Small intestine (tissue), 7 donors: ENCODE results near the gene SMTNL2. TPM values are rescaled to one million over a fixed set of nuclear protein-coding genes. Genes with fewer than 3 reads are reported as not detected.
"Not testable (repeated sequence)": the region's sequence is repeated elsewhere in the genome, so short reads cannot be mapped to it uniquely, and the experiment has no call there.

Source experiments
- DNase-seq, 2 donors: peaks; one replicate each; pipeline versions ENCODE4 v3.0.0 to v3.0.0-alpha.2; 2013
- FAIRE-seq: peaks from 2 replicates; lab custom pipeline; 2012; peaks lifted over from hg19 to GRCh38; lab: Jason Lieb, UNC
- H3K27ac ChIP-seq, 3 donors: one replicate each; pipeline ENCODE4 v1.5.1; 2013; ENCODE audit warnings: low read length in 2 of 3, mild to moderate bottlenecking in 2 of 3, control low read depth in 1 of 3, inconsistent platforms in 1 of 3, low read depth in 1 of 3, moderate library complexity in 1 of 3
- H3K27me3 ChIP-seq, 3 donors: one replicate each; pipeline ENCODE4 v1.6.1; 2013; ENCODE audit warnings: low read length in 3 of 3, inconsistent platforms in 1 of 3; ENCODE audit not compliant: control insufficient read depth in 3 of 3, insufficient read depth in 3 of 3
- H3K36me3 ChIP-seq, 3 donors: one replicate each; pipeline ENCODE4 v1.6.1; 2013; ENCODE audit warnings: low read length in 3 of 3, inconsistent platforms in 1 of 3, low read depth in 1 of 3, mild to moderate bottlenecking in 1 of 3, moderate library complexity in 1 of 3; ENCODE audit not compliant: control insufficient read depth in 3 of 3, insufficient read depth in 2 of 3
- H3K4me1 ChIP-seq, 3 donors: one replicate each; pipeline ENCODE4 v1.6.1; 2013; ENCODE audit warnings: low read length in 2 of 3, inconsistent platforms in 1 of 3, low read depth in 1 of 3, mild to moderate bottlenecking in 1 of 3, moderate library complexity in 1 of 3; ENCODE audit not compliant: control insufficient read depth in 3 of 3, insufficient read depth in 2 of 3
- H3K4me3 ChIP-seq, 3 donors: one replicate each; pipeline ENCODE4 v1.5.1; 2013; ENCODE audit warnings: low read length in 3 of 3, control low read depth in 1 of 3, inconsistent platforms in 1 of 3, low read depth in 1 of 3, mild to moderate bottlenecking in 1 of 3, moderate library complexity in 1 of 3
- H3K9me3 ChIP-seq, 2 donors: one replicate each; pipeline ENCODE4 v1.6.1; 2013; ENCODE audit warnings: low read depth in 1 of 2, low read length in 1 of 2; ENCODE audit not compliant: control insufficient read depth in 2 of 2, insufficient read depth in 1 of 2
- WGBS, 3 donors: extraction: QIAGEN DNeasy Blood & Tissue Kit; methylation state at CpG; one replicate each; pipeline ENCODE4 v1.1.7; 2013; 5-methylcytosine and 5-hydroxymethylcytosine counted together
- polyA plus RNA-seq, 4 donors: library from polyadenylated mRNA; stranded (reverse) in 3 of 4; unstranded in 1 of 4; fragments of 200-250 nt in 3 of 4; fragments of 120-200 nt in 1 of 4; gene quantifications; one replicate each; pipeline versions ENCODE4 v1.2.1 to v1.2.3, GENCODE V29; 2013
- donor health status: healthy with polysubstance abuse.
- donor health status: control.
- donor health status: control.
- donor health status: Bipolar disorder and iron deficiency.
- donor health status: healthy.

SMTNL2 gene
- polyA plus RNA-seq, 4 donors: 1.5 to 10.4 TPM; not detected in 2

GRCh38 chr17:4587803-4588202 is 3.5 kb downstream of the SMTNL2 start:
- DNase-seq (peak in 1 of 2 donors; percentile 41), FAIRE-seq (no peak)
- H3K4me1 ChIP-seq: peaks cover 0 to 42% (median 0%) of the 10 kb centered on the region in 3 donors
- no peaks in the 10 kb centered on the region for H3K9me3 ChIP-seq
- H3K27me3 ChIP-seq: peaks cover 8 to 21% (median 18%) of the 10 kb centered on the region in 3 donors
- WGBS, 3 donors: 50 to 62% (median 55%) methylated on average over 9 of the region's 9 CpGs
- no peak overlapping the region for H3K4me3 ChIP-seq
- peaks cover 0 to 7% (median 0%) of the 10 kb centered on the region in 3 donors for H3K36me3 ChIP-seq
- peak overlapping the region in 1 of 3 donors; percentile 27 for H3K27ac ChIP-seq

GRCh38 chr17:4588391-4588790 is 4.1 kb downstream of the SMTNL2 start:
- Histone ChIP-seq H3K4me1 (peaks cover 0 to 39% (median 0%) of the 10 kb centered on the region in 3 donors), H3K4me3 (no peak overlapping the region), H3K27ac (no peak overlapping the region), H3K27me3 (peaks cover 2 to 17% (median 12%) of the 10 kb centered on the region in 3 donors), H3K36me3 (peaks cover 0 to 13% (median 0%) of the 10 kb centered on the region in 3 donors), H3K9me3 (no peaks in the 10 kb centered on the region)
- DNase-seq: no peak
- WGBS, 3 donors: 75 to 91% (median 83%) methylated on average over 11 of the region's 11 CpGs
- FAIRE-seq: no peak

- H3K36me3 ChIP-seq: peaks cover 0 to 18% (median 0%) of the 10 kb centered on the region in 3 donors
- peaks cover 0 to 32% (median 0%) of the 10 kb centered on the region in 3 donors for H3K4me1 ChIP-seq
- FAIRE-seq: no peak
- no peak overlapping the region for H3K4me3 ChIP-seq
- H3K9me3 ChIP-seq: no peaks in the 10 kb centered on the region
- no peak overlapping the region for H3K27ac ChIP-seq
- H3K27me3 ChIP-seq: peaks cover under 1 to 17% (median 5%) of the 10 kb centered on the region in 3 donors
- no peak for DNase-seq
- 77 to 82% (median 80%) methylated on average over 21 to 22 of the region's 22 CpGs for WGBS, 3 donors
Measured at GRCh38 chr17:4588898-4589625, 4.7 kb downstream of the SMTNL2 start.

GRCh38 chr17:4590042-4590441 is 5.7 kb downstream of the SMTNL2 start:
- DNase-seq, H3K27me3 ChIP-seq, H3K9me3 ChIP-seq, H3K4me3 ChIP-seq, H3K27ac ChIP-seq, FAIRE-seq: not testable (repeated sequence)
- H3K36me3 ChIP-seq: peaks cover 0 to 25% (median 0%) of the 10 kb centered on the region in 3 donors
- 63 to 74% (median 72%) methylated on average over 8 to 11 of the region's 11 CpGs for WGBS, 3 donors
- peaks cover 0 to 35% (median 0%) of the 10 kb centered on the region in 3 donors for H3K4me1 ChIP-seq

GRCh38 chr17:4590981-4591453 is 6.7 kb downstream of the SMTNL2 start:
- no peak overlapping the region for H3K4me3 ChIP-seq
- peaks cover 0 to under 1% (median 0%) of the 10 kb centered on the region in 3 donors for H3K27me3 ChIP-seq
- DNase-seq (no peak), FAIRE-seq (no peak)
- H3K36me3 ChIP-seq: peaks cover 0 to 30% (median 0%) of the 10 kb centered on the region in 3 donors
- H3K4me1 ChIP-seq: peaks cover 0 to 30% (median 0%) of the 10 kb centered on the region in 3 donors
- no peak overlapping the region for H3K27ac ChIP-seq
- 67 to 76% (median 67%) methylated on average over 10 of the region's 10 CpGs for WGBS, 3 donors
- no peaks in the 10 kb centered on the region for H3K9me3 ChIP-seq

- DNase-seq (no peak), FAIRE-seq (no peak)
- WGBS, 3 donors: 53 to 69% (median 63%) methylated on average over 12 of the region's 12 CpGs
Measured at GRCh38 chr17:4591529-4591928, 7.2 kb downstream of the SMTNL2 start.

GRCh38 chr17:4592240-4593005 is 8.1 kb downstream of the SMTNL2 start:
- no peak overlapping the region for H3K4me3 ChIP-seq
- peaks cover 0 to 26% (median 0%) of the 10 kb centered on the region in 3 donors for H3K4me1 ChIP-seq
- FAIRE-seq (no peak), DNase-seq (no peak)
- 81 to 86% (median 83%) methylated on average over 11 of the region's 11 CpGs for WGBS, 3 donors
- H3K27ac ChIP-seq: no peak overlapping the region
- H3K9me3 ChIP-seq: no peaks in the 10 kb centered on the region
- no peaks in the 10 kb centered on the region for H3K27me3 ChIP-seq
- peaks cover 0 to 43% (median 0%) of the 10 kb centered on the region in 3 donors for H3K36me3 ChIP-seq

More at GRCh38 chr17:4591529-4591928, 7.2 kb downstream of the SMTNL2 start:
- Histone ChIP-seq H3K4me1 (peaks cover 0 to 30% (median 0%) of the 10 kb centered on the region in 3 donors), H3K36me3 (peaks cover 0 to 34% (median 0%) of the 10 kb centered on the region in 3 donors), H3K4me3 (no peak overlapping the region), H3K27ac (no peak overlapping the region), H3K9me3 (no peaks in the 10 kb centered on the region), H3K27me3 (no peaks in the 10 kb centered on the region)

- 83 to 87% (median 87%) methylated on average over 12 to 14 of the region's 14 CpGs for WGBS, 3 donors
- no peak for FAIRE-seq
- H3K4me3 ChIP-seq: no peak overlapping the region
- DNase-seq: no peak
- H3K27ac ChIP-seq: no peak overlapping the region
- H3K9me3 ChIP-seq: no peaks in the 10 kb centered on the region
- peaks cover 0 to 20% (median 0%) of the 10 kb centered on the region in 3 donors for H3K4me1 ChIP-seq
- peaks cover 0 to 49% (median 0%) of the 10 kb centered on the region in 3 donors for H3K36me3 ChIP-seq
- H3K27me3 ChIP-seq: no peaks in the 10 kb centered on the region
Measured at GRCh38 chr17:4593021-4593421, 8.7 kb downstream of the SMTNL2 start.
